ENCODE data around the gene SLC27A3.

DNA sequence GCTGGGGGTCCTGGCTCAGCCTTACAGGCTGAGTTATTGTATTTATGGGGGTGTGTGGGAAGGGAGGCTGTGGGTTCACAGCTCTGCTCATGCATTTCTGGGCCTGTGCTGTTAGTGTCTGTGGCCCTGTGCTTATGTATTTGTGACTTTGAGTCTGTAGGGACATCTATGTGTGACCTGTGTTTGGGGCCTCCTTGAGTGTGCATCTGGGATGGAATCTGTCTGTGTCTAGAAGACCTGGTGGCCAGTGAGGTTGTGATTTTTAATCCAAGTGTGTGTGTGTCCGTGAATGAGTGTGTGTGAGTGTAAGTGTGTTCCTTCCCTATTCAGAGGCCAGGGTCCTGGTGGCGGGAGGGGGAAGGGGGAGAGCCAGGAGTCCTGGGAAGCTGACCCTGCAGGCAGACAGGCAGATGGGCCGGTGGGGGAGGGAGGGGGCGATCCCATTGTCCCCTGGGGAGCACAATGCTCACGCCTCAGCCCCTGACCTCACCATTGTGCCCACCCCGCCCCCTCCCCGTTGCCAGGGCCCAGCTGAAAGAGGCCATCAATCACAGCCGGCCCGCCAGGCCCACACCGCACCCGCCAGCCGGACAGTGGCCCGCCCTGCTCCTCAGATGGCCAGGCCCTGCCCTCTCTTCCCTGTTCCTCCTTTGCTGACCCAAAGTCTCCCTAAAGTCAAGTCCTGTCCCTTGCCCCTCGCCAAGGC, 19.6 kb downstream of the SLC27A3 start:
- TF ChIP-seq, protein P1, sequence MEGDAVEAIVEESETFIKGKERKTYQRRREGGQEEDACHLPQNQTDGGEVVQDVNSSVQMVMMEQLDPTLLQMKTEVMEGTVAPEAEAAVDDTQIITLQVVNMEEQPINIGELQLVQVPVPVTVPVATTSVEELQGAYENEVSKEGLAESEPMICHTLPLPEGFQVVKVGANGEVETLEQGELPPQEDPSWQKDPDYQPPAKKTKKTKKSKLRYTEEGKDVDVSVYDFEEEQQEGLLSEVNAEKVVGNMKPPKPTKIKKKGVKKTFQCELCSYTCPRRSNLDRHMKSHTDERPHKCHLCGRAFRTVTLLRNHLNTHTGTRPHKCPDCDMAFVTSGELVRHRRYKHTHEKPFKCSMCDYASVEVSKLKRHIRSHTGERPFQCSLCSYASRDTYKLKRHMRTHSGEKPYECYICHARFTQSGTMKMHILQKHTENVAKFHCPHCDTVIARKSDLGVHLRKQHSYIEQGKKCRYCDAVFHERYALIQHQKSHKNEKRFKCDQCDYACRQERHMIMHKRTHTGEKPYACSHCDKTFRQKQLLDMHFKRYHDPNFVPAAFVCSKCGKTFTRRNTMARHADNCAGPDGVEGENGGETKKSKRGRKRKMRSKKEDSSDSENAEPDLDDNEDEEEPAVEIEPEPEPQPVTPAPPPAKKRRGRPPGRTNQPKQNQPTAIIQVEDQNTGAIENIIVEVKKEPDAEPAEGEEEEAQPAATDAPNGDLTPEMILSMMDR (IDR thresholded peaks at IDR 0.05) = no peak
- no peak for TF ChIP-seq POLR2A (IDR thresholded peaks at IDR 0.05)

Data from esophagus squamous epithelium (tissue), 4 donors.